Measurements from ENCODE around the gene SHKBP1.
"Not testable (repeated sequence)": the region's sequence is repeated elsewhere in the genome, so short reads cannot be mapped to it uniquely, and the experiment has no call there.

The SHKBP1 gene, protein sequence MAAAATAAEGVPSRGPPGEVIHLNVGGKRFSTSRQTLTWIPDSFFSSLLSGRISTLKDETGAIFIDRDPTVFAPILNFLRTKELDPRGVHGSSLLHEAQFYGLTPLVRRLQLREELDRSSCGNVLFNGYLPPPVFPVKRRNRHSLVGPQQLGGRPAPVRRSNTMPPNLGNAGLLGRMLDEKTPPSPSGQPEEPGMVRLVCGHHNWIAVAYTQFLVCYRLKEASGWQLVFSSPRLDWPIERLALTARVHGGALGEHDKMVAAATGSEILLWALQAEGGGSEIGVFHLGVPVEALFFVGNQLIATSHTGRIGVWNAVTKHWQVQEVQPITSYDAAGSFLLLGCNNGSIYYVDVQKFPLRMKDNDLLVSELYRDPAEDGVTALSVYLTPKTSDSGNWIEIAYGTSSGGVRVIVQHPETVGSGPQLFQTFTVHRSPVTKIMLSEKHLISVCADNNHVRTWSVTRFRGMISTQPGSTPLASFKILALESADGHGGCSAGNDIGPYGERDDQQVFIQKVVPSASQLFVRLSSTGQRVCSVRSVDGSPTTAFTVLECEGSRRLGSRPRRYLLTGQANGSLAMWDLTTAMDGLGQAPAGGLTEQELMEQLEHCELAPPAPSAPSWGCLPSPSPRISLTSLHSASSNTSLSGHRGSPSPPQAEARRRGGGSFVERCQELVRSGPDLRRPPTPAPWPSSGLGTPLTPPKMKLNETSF

DNA sequence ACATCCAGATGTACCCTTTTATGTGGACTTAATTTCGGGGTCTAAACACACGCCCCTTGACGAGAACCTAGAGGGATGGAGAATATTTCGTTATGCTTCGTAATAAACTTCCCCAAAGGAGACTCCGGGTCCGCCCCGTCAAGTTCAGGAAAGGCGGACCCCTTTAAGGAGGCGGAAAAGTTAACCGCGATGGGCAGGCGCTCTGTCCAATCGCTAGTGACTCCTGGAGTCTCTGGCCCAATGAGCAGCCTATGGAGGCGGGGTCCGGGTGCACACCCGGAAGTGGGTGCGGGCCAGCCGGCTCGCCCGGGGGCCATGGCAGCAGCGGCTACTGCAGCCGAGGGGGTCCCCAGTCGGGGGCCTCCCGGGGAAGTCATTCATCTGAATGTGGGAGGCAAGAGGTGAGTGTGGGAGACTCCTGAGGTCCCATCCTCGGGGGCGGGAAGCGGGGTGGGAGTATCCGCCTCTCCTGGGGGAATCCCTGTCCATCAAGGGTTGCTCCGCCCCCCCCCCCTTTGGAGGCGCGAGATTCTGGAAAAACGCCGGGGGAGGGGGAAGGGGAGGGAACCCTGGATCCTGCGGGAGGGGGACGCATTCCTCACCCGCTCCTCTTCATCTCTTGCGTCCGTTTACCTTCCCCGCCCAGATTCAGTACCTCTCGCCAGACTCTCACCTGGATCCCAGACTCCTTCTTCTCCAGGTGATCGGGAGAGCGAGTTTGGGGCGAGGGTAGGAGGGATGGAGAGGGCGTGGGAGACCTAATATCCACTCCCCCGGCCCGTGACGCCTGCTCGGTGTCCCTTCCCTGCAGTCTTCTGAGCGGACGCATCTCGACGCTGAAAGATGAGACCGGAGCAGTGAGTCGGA lies at the start of gene SHKBP1:
Gene SHKBP1 (plus strand): TSS at position 289 of the 867 bp plus-strand sequence. CDS start 27 bp downstream, at position 316.
- DNase-seq = peak; percentile 94

DNA sequence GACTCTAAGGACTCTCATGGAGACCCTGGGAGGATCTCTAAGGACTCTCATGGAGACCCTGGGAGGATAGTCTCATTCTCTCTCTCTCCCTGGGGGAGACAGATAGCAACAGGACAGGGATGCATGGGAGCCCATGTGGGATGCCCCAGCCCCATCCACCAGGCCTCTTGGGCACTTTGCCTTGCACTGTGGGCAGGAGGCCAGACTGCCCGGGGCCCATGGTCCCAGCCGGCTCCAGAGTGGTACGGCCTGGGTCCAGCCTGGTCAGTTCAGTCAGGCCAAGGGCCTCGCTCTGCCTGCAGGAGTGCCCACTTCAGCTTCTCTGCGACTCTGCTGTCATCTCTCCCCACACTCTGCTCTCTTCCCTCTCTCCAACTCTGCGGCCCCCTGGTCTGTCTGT lies 48.6 kb upstream of the SHKBP1 start:
- no peak for DNase-seq

DNA sequence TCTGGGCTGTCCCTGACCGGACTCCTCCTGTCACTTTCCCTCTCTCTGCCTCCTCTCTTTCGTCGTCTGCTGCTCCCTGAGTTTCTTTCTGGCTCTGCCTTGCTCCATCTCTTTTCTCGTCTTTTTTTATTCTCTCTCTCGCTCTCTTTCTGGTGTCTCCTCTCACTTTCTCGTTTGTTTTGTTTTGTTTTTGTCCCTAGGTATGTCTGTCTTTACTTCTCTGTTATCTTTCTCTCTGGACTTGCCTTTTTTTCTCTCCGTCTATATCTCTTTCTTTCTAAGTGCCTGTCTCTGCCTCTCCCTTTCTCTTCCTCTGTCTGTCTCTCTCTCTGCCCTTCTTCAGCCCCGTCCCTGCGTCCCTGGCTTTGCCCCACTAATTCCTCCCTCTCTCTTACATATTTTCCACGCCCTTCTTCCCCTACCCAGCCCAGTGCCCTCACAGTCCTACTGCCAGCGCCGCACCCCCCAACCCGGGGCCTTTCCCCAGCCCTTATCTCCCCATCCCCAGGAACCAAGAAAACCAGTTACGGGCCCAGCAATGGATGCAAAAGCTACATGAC lies 48.1 kb upstream of the SHKBP1 start:
- no peak for DNase-seq

GRCh38 chr19:40529093-40529954 lies 47.3 kb upstream of the SHKBP1 start:
- DNase-seq = peak; percentile 87

- peak; percentile 34 for DNase-seq
These were observed 46.4 kb upstream of the SHKBP1 start for GRCh38 chr19:40530091-40530901.

DNA sequence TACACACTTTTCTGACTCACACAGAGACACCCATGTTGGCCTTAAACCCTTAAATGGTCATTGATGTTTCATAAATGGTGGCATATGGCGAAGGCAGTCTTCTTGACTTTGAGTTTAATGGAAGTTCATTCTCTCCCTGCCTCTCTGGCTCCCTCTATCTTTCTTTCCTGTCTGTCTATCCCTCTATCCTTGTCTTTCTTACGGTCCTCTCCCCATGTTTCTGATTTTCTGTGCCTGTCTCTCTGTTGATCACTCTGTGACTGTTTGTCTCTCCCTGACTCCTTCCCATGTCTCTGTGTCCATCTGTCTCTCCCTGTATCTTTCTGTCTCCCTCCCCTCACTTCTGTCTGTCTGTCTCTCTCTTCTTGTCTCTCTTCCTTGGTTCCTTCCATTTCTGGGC lies 43.2 kb upstream of the SHKBP1 start:
- no peak for DNase-seq

- no peak for DNase-seq
These were observed 42.5 kb upstream of the SHKBP1 start for GRCh38 chr19:40534148-40534547.

DNA sequence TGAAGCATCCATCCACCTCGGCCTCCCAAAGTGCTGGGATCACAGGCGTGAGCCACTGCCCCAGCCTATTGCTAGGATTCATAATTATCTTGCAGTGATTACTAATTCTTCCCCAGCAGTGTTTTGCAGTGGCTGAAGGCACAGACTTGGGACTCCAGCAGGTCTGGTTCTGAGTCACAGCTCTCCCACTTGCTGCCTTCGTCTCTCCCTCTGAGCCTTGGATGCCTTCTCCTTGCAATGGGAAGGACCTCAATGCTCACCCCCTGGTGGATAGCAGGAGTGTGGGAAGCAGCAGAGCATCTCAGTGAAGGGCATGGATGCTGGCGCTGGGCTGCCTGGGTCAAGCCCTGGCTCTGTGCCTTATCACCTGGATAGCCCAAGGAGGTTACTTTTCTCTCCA lies 37.6 kb upstream of the SHKBP1 start:
- no peak for DNase-seq

GRCh38 chr19:40542202-40542859 lies 34.3 kb upstream of the SHKBP1 start:
- no peak for DNase-seq

- DNase-seq = no peak
These were observed 33.6 kb upstream of the SHKBP1 start for GRCh38 chr19:40543029-40543597.

DNA sequence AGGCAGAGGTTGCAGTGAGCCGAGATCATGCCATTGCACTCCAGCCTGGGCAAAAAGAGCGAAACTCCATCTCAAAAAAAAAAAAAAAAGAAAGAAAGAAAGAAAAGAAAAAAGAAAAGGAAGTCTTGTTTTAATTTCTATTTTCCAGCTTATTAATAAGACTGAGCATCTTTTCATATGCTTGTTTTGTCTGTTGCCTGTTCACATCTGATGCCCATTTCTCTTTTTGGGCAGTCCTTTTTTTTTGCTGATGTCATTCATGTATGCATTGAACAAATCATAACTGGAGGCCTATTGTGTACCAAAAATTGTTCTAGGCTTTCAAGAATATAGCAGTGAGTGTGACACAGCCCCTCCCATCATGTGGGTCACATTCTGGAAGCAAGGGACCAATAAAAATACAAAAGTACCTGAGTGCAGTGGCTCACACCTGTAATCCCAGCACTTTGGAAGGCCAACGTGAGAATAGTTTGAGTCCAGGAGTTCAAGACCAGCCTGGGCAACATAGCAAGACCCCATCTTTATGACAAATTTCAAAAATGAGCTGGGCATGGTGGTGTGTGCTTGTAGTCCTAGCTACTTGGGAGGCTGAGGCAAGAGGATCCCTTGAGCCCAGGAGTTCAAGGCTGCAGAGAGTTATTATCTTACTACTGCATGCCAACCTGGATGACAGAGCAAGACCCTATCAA lies 30.4 kb upstream of the SHKBP1 start:
- not testable (repeated sequence) for DNase-seq

DNA sequence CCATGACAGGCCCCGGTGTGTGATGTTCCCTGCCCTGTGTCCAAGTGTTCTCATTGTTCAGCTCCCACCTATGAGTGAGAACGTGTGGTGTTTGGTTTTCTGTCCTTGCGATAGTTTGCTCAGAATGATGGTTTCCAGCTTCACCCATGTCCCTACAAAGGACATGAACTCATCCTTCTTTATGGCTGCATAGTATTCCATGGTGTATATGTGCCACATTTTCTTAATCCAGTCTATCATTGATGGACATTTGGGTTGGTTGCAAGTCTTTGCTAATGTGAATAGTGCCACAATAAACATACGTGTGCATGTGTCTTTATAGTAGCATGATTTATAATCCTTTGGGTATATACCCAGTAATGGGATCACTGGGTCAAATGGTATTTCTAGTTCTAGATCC lies 29.5 kb upstream of the SHKBP1 start:
- not testable (repeated sequence) for DNase-seq

DNA sequence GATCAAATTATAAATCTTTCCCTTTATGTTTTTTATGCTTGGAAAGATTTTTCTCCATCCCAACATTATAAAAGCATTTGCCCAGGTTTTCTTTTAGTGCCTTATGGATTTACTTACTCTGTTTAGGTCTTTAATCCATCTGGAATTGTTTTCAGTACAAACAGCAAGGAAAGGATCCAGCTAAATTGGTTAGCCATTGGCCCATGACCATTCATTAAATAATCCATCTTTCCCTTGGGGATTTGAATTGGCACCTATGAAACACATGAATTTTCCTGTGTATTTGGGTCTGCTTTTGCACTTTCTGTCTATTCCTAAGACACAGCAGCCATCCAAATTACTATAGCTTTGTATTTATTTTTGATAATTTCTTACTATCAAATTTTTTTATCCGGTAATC lies 28.8 kb upstream of the SHKBP1 start:
- DNase-seq = no peak

DNA sequence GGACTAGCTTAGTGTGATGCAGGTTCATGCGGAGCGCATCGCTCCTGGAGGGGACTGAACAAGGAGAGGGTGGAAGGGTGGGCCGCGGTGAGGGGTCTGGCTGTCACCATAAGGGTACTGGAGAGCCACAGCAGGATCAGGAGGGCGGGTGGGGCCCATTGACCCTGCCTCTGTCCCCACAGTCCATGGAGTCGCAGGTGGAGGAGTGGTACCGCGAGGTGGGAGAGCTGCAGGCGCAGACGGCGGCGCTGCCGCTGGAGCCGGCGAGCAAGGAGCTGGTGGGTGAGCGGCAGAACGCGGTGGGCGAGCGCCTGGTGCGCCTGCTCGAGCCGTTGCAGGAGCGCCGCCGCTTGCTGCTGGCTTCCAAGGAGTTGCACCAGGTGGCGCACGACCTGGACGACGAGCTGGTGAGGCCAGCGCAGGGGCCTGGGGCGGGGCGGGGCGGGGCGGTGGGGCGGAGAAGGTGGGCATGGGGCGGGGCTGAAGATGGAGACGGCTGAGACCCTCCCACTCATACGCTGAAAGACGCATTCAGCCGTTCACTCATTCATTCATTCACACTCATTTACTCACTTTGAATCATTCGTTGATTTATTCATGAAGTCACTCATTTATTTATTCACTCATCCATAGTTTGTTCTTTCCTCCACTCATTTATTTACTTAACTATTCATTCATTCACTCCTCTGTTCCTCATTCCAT lies 27.5 kb upstream of the SHKBP1 start:
- peak; percentile 79 for DNase-seq

- DNase-seq = no peak
These were observed 25.7 kb upstream of the SHKBP1 start for GRCh38 chr19:40550951-40551350.

DNA sequence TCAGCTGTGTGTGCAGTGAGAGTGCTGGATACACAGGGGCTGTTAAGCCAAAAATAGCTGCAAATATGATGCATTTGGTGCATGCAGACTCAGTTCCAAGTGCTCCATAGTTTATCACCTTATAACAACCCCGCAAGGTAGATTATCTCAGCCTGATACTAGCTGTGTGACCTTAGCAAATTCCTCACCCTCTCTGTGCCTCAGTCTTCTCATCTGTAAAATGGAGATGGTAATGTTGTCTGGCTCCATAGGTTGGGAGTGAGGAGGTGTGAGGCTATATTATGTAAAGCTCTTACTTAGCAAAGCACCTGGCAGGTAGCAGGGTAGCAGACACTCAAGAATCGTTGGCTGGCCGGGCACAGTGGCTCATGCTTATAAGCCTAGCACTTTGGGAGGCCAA lies 23.8 kb upstream of the SHKBP1 start:
- DNase-seq = no peak

GRCh38 chr19:40553885-40554857 lies 22.5 kb upstream of the SHKBP1 start:
- DNase-seq = peak; percentile 77
